Mesodermal cell (in vitro differentiated cells): ENCODE measurements around the gene EPOP.

Experiments used
- H3K27ac ChIP-seq: 2 replicates; pipeline ENCODE4 v1.7.0; 2013; ENCODE audit warnings: mild to moderate bottlenecking, low read depth, low read length, moderate library complexity; ENCODE audit not compliant: severe bottlenecking
- H3K36me3 ChIP-seq: 2 replicates; pipeline ENCODE4 v1.7.1; 2013; ENCODE audit warnings: mild to moderate bottlenecking, low read length, moderate library complexity; ENCODE audit not compliant: control insufficient read depth, insufficient read depth
- H3K4me1 ChIP-seq: one replicate; pipeline ENCODE4 v1.7.1; 2013; ENCODE audit warnings: mild to moderate bottlenecking, low read length; ENCODE audit not compliant: insufficient read depth, control insufficient read depth, poor library complexity, severe bottlenecking
- H3K4me3 ChIP-seq: 2 replicates; pipeline ENCODE4 v1.7.0; 2013; ENCODE audit warnings: low read length, control low read depth, mild to moderate bottlenecking; ENCODE audit not compliant: insufficient read depth, poor library complexity, severe bottlenecking; ENCODE audit errors: extremely low read depth
- H3K9me3 ChIP-seq: 2 replicates; pipeline ENCODE4 v1.7.1; 2013; ENCODE audit warnings: mild to moderate bottlenecking, low read length, moderate library complexity; ENCODE audit not compliant: control insufficient read depth
- WGBS, 2 experiments: methylation state at CpG; one replicate each; pipeline ENCODE4 v1.1.5; 2013; ENCODE audit warnings: missing lambda C conversion rate in 2 of 2; ENCODE audit not compliant: insufficient coverage in 2 of 2; 5-methylcytosine and 5-hydroxymethylcytosine counted together

Gene EPOP

GRCh38 chr17:38712593-38712992, 37.8 kb upstream of the EPOP start:
- Histone ChIP-seq H3K4me1 (no peaks in the 10 kb centered on the region), H3K27ac (no peak overlapping the region), H3K4me3 (no peak overlapping the region), H3K9me3 (no peaks in the 10 kb centered on the region), H3K36me3 (peaks cover 61% of the 10 kb centered on the region)
- WGBS, 2 experiments = 94 to 100% methylated on average over 4 to 6 of the region's 10 CpGs

GRCh38 chr17:38711792-38712571, 37.2 kb upstream of the EPOP start:
- no peaks in the 10 kb centered on the region for H3K9me3 ChIP-seq
- 90 to 96% methylated on average over 14 to 16 of the region's 26 CpGs for WGBS, 2 experiments
- H3K27ac ChIP-seq = no peak overlapping the region
- peaks cover 1% of the 10 kb centered on the region for H3K4me1 ChIP-seq
- peaks cover 55% of the 10 kb centered on the region for H3K36me3 ChIP-seq
- no peak overlapping the region for H3K4me3 ChIP-seq

- WGBS, 2 experiments = 87 to 93% methylated on average over 3 to 4 of the region's 5 CpGs
- Histone ChIP-seq H3K4me1 (peaks cover 10% of the 10 kb centered on the region), H3K4me3 (no peak overlapping the region), H3K36me3 (peaks cover 47% of the 10 kb centered on the region), H3K9me3 (no peaks in the 10 kb centered on the region), H3K27ac (no peak overlapping the region)
These were observed 36.2 kb upstream of the EPOP start for GRCh38 chr17:38710985-38711384.

- Histone ChIP-seq H3K9me3 (no peaks in the 10 kb centered on the region), H3K4me3 (no peak overlapping the region), H3K4me1 (peaks cover 10% of the 10 kb centered on the region), H3K27ac (no peak overlapping the region), H3K36me3 (peaks cover 46% of the 10 kb centered on the region)
- WGBS, 2 experiments = 97% methylated on average over 3 of the region's 3 CpGs
These were observed 35.8 kb upstream of the EPOP start for GRCh38 chr17:38710604-38710962.

- Histone ChIP-seq H3K9me3 (no peaks in the 10 kb centered on the region), H3K36me3 (peaks cover 41% of the 10 kb centered on the region), H3K4me3 (no peak overlapping the region), H3K27ac (no peak overlapping the region), H3K4me1 (peaks cover 10% of the 10 kb centered on the region)
- 93 to 95% methylated on average over 10 to 11 of the region's 13 CpGs for WGBS, 2 experiments
These were observed 35.3 kb upstream of the EPOP start for GRCh38 chr17:38709864-38710603.

GRCh38 chr17:38709104-38709820, 34.5 kb upstream of the EPOP start:
- no peak overlapping the region for H3K27ac ChIP-seq
- H3K9me3 ChIP-seq = no peaks in the 10 kb centered on the region
- peaks cover 10% of the 10 kb centered on the region for H3K4me1 ChIP-seq
- no peak overlapping the region for H3K4me3 ChIP-seq
- peaks cover 36% of the 10 kb centered on the region for H3K36me3 ChIP-seq
- WGBS, 2 experiments = 90 to 95% methylated on average over 14 to 15 of the region's 18 CpGs

GRCh38 chr17:38707678-38708351, 33.1 kb upstream of the EPOP start:
- 88 to 89% methylated on average over 16 to 17 of the region's 21 CpGs for WGBS, 2 experiments
- peaks cover 28% of the 10 kb centered on the region for H3K36me3 ChIP-seq
- H3K9me3 ChIP-seq = no peaks in the 10 kb centered on the region
- no peak overlapping the region for H3K4me3 ChIP-seq
- H3K4me1 ChIP-seq = peaks cover 17% of the 10 kb centered on the region
- no peak overlapping the region for H3K27ac ChIP-seq

- H3K4me3 ChIP-seq = peak overlapping the region; percentile 73
- H3K27ac ChIP-seq = no peak overlapping the region
- H3K9me3 ChIP-seq = no peaks in the 10 kb centered on the region
- WGBS, 2 experiments = 20% methylated on average over 10 to 11 of the region's 20 CpGs
- peaks cover 17% of the 10 kb centered on the region for H3K4me1 ChIP-seq
- peaks cover 18% of the 10 kb centered on the region for H3K36me3 ChIP-seq
These were observed 31.9 kb upstream of the EPOP start for GRCh38 chr17:38706505-38707216.

GRCh38 chr17:38705803-38706504, 31.2 kb upstream of the EPOP start:
- Histone ChIP-seq H3K9me3 (no peaks in the 10 kb centered on the region), H3K4me3 (peak overlapping the region; percentile 73), H3K27ac (peak overlapping the region; percentile 45), H3K4me1 (peaks cover 17% of the 10 kb centered on the region), H3K36me3 (peaks cover 17% of the 10 kb centered on the region)
- WGBS, 2 experiments = 1% methylated on average over 12 to 19 of the region's 38 CpGs
